ENCODE data around the gene IL1R2. TPM values are rescaled to one million over a fixed set of nuclear protein-coding genes. Genes with fewer than 3 reads are reported as not detected.

The IL1R2 gene
- total RNA-seq, 1 donor = not detected

- no peak for DNase-seq (ENCODE audit: low read depth in 2 of 3, low spot score in 2 of 3)
Measured at GRCh38 chr2:101972621-101973434, 18.9 kb upstream of the IL1R2 start.

- no peak for DNase-seq (ENCODE audit: low read depth in 2 of 3, low spot score in 2 of 3)
Measured at GRCh38 chr2:101974663-101975062, 17.1 kb upstream of the IL1R2 start.

- DNase-seq (ENCODE audit: low read depth in 2 of 3, low spot score in 2 of 3) = no peak
Measured at GRCh38 chr2:101975171-101975870, 16.4 kb upstream of the IL1R2 start.

- no peak for DNase-seq (ENCODE audit: low read depth in 2 of 3, low spot score in 2 of 3)
Measured at GRCh38 chr2:101976891-101977290, 14.9 kb upstream of the IL1R2 start.

GRCh38 chr2:101980368-101980767 is 11.4 kb upstream of the IL1R2 start:
- DNase-seq (ENCODE audit: low read depth in 2 of 3, low spot score in 2 of 3) = no peak

GRCh38 chr2:101981066-101981465 is 10.7 kb upstream of the IL1R2 start:
- DNase-seq (ENCODE audit: low read depth in 2 of 3, low spot score in 2 of 3) = no peak

- peak in 1 of 3 donors; percentile 55 for DNase-seq (ENCODE audit: low read depth in 2 of 3, low spot score in 2 of 3)
Measured at GRCh38 chr2:101981504-101981903, 10.3 kb upstream of the IL1R2 start.

- DNase-seq (ENCODE audit: low read depth in 2 of 3, low spot score in 2 of 3) = no peak
Measured at GRCh38 chr2:101982495-101983029, 9.2 kb upstream of the IL1R2 start.

GRCh38 chr2:101983486-101983885 is 8.3 kb upstream of the IL1R2 start:
- no peak for DNase-seq (ENCODE audit: low read depth in 2 of 3, low spot score in 2 of 3)

- no peak for DNase-seq (ENCODE audit: low read depth in 2 of 3, low spot score in 2 of 3)
Measured at GRCh38 chr2:101983928-101984327, 7.8 kb upstream of the IL1R2 start.

GRCh38 chr2:101984656-101985055 is 7.1 kb upstream of the IL1R2 start:
- no peak for DNase-seq (ENCODE audit: low read depth in 2 of 3, low spot score in 2 of 3)

- no peak for DNase-seq (ENCODE audit: low read depth in 2 of 3, low spot score in 2 of 3)
Measured at GRCh38 chr2:101985101-101985792, 6.5 kb upstream of the IL1R2 start.

GRCh38 chr2:101985793-101986164 is 6.0 kb upstream of the IL1R2 start:
- DNase-seq (ENCODE audit: low read depth in 2 of 3, low spot score in 2 of 3) = no peak

- DNase-seq (ENCODE audit: low read depth in 2 of 3, low spot score in 2 of 3) = no peak
Measured at GRCh38 chr2:101986376-101986775, 5.4 kb upstream of the IL1R2 start.

- DNase-seq (ENCODE audit: low read depth in 2 of 3, low spot score in 2 of 3) = no peak
Measured at GRCh38 chr2:101986804-101987740, 4.7 kb upstream of the IL1R2 start.

- DNase-seq (ENCODE audit: low read depth in 2 of 3, low spot score in 2 of 3) = no peak
Measured at GRCh38 chr2:101987832-101988231, 3.9 kb upstream of the IL1R2 start.

- DNase-seq (ENCODE audit: low read depth in 2 of 3, low spot score in 2 of 3) = no peak
Measured at GRCh38 chr2:101988541-101988940, 3.2 kb upstream of the IL1R2 start.

- DNase-seq (ENCODE audit: low read depth in 2 of 3, low spot score in 2 of 3) = no peak
Measured at GRCh38 chr2:101989740-101990460, 1.9 kb upstream of the IL1R2 start.

- DNase-seq (ENCODE audit: low read depth in 2 of 3, low spot score in 2 of 3) = no peak
Measured at GRCh38 chr2:101993772-101994171, 2.0 kb downstream of the IL1R2 start.

- no peak for DNase-seq (ENCODE audit: low read depth in 2 of 3, low spot score in 2 of 3)
Measured at GRCh38 chr2:101995019-101995418, 3.3 kb downstream of the IL1R2 start.

Data from hematopoietic multipotent progenitor cell (in vitro differentiated cells).